Loucy (cell line): ENCODE measurements around the gene ASS1.

Source experiments
- H2AFZ ChIP-seq: fragments of 200-600 bp; sonication (generic); 2 replicates; pipeline ENCODE4 v1.6.0; 2016; ENCODE audit warnings: antibody characterized with exemption, mild to moderate bottlenecking, low read length, moderate library complexity
- H3F3A ChIP-seq: fragments of 200-600 bp; 2 replicates; pipeline ENCODE4 v1.6.0; 2016; ENCODE audit warnings: antibody characterized with exemption, low read depth, mild to moderate bottlenecking
- H3K27me3 ChIP-seq: fragments of 200-600 bp; sonication (generic); 2 replicates; pipeline ENCODE4 v1.6.1; 2014; ENCODE audit warnings: low read length, mild to moderate bottlenecking; ENCODE audit not compliant: insufficient read depth, poor library complexity, severe bottlenecking
- H3K36me3 ChIP-seq: fragments of 200-600 bp; sonication (generic); 2 replicates; pipeline ENCODE4 v1.6.1; 2016; ENCODE audit warnings: low read length; ENCODE audit not compliant: insufficient read depth
- H3K4me1 ChIP-seq: fragments of 200-600 bp; sonication (generic); 2 replicates; pipeline ENCODE4 v1.5.1; 2014; ENCODE audit warnings: low read length, mild to moderate bottlenecking; ENCODE audit not compliant: insufficient read depth, poor library complexity, severe bottlenecking
- H3K4me2 ChIP-seq: fragments of 200-600 bp; sonication (generic); 2 replicates; pipeline ENCODE4 v1.6.0; 2014; ENCODE audit warnings: antibody characterized with exemption, low read length, low read depth, mild to moderate bottlenecking; ENCODE audit not compliant: poor library complexity, severe bottlenecking
- H3K4me3 ChIP-seq: fragments of 200-600 bp; sonication (generic); 2 replicates; pipeline ENCODE4 v1.5.1; 2014; ENCODE audit warnings: low read length, mild to moderate bottlenecking, mixed read lengths; ENCODE audit not compliant: poor library complexity, severe bottlenecking
- H3K79me2 ChIP-seq: fragments of 200-600 bp; sonication (generic); 2 replicates; pipeline ENCODE4 v1.6.1; 2014; ENCODE audit warnings: low read length; ENCODE audit not compliant: insufficient read depth
- H3K9ac ChIP-seq: fragments of 200-600 bp; sonication (generic); 2 replicates; pipeline ENCODE4 v1.6.0; 2014; ENCODE audit warnings: mild to moderate bottlenecking, low read depth, low read length, moderate library complexity; ENCODE audit not compliant: poor library complexity, severe bottlenecking
- H3K9me2 ChIP-seq: fragments of 200-600 bp; sonication (generic); replicated peaks from 2 replicates; pipeline ENCODE4 v1.6.1; 2016; ENCODE audit warnings: low read depth, low read length, mixed read lengths
- H3K9me3 ChIP-seq: fragments of 200-600 bp; sonication (generic); 2 replicates; pipeline ENCODE4 v1.6.1; 2014; ENCODE audit warnings: mild to moderate bottlenecking, antibody characterized with exemption, low read length, low read depth; ENCODE audit not compliant: insufficient read depth
- H4K20me1 ChIP-seq: fragments of 200-600 bp; sonication (generic); 2 replicates; pipeline ENCODE4 v1.6.0; 2014; ENCODE audit warnings: antibody characterized with exemption, low read length, mild to moderate bottlenecking; ENCODE audit not compliant: insufficient read depth, poor library complexity, severe bottlenecking
- CTCF ChIP-seq: fragments of 200-600 bp; sonication (generic); conservative IDR thresholded peaks from 2 replicates; pipeline ENCODE4 v1.5.1; 2014; ENCODE audit warnings: mild to moderate bottlenecking, antibody characterized with exemption, low read length
- EZH2phosphoT487 ChIP-seq: fragments of 200-600 bp; IDR thresholded peaks from 2 replicates; pipeline ENCODE4 v1.6.1; 2018; ENCODE audit warnings: antibody characterized with exemption, mild to moderate bottlenecking, moderate library complexity, borderline replicate concordance

Gene ASS1

GRCh38 chr9:130478152-130478551 is 33.4 kb downstream of the ASS1 start:
- H3F3A ChIP-seq = no peaks in the 10 kb centered on the region
- H3K79me2 ChIP-seq = no peaks in the 10 kb centered on the region
- H3K9me2 ChIP-seq = no peaks in the 10 kb centered on the region
- H3K4me2 ChIP-seq = no peak overlapping the region
- H3K9ac ChIP-seq = no peak overlapping the region
- H3K27me3 ChIP-seq = no peaks in the 10 kb centered on the region
- H3K9me3 ChIP-seq = no peaks in the 10 kb centered on the region
- no peak overlapping the region for H2AFZ ChIP-seq
- no peak overlapping the region for H3K4me3 ChIP-seq
- no peaks in the 10 kb centered on the region for H3K36me3 ChIP-seq
- H3K4me1 ChIP-seq = no peaks in the 10 kb centered on the region
- no peak for TF ChIP-seq EZH2phosphoT487
- TF ChIP-seq CTCF = no peak
- H4K20me1 ChIP-seq = no peaks in the 10 kb centered on the region

DNA sequence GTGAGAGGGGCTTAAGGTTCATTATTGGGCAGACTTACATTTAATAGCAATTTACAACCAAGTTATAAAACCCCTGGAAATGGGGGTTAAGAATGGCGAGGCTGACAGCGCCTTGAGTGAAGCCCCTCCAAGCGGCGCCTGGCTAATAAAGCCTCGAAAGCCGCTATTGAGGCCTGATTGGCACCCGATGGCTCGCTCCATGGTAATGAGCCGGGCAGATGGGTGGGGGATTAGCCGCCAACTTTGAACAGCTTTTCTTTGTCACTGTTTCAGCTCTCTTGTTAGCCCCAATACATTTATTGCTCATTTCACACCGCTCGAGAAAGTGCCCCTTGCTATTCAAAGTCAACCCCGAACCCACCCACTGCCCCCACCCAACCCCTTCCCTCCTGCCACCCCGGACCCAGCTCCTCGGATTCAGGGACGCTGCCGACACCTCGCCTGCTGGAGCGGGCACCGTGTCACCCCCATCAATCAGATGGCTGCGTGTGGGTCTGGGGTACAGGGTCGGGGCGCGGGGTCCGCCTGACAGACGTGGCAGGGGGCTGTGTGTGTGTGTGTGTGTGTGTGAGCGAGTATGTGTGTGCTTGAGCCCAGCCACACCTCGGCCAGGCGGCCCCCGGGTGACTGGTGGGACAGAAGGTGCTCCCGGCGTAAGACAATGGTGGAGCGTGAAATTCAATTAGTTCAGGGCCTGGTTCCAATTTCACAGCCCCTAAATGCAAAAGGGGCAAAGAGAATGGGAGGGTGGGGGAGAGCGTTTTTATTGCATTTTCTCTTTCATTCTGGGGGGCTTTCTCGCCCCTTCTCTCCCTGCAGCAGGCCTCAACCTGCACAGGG is 34.2 kb downstream of the ASS1 start:
- Histone ChIP-seq H3K4me2 (no peak overlapping the region), H3K9me2 (no peaks in the 10 kb centered on the region), H3K4me3 (no peak overlapping the region), H3K9ac (no peak overlapping the region), H4K20me1 (no peaks in the 10 kb centered on the region), H3F3A (no peaks in the 10 kb centered on the region), H3K27me3 (no peaks in the 10 kb centered on the region), H2AFZ (no peak overlapping the region), H3K79me2 (no peaks in the 10 kb centered on the region), H3K36me3 (no peaks in the 10 kb centered on the region), H3K4me1 (no peaks in the 10 kb centered on the region), H3K9me3 (no peaks in the 10 kb centered on the region)
- TF ChIP-seq CTCF (no peak), EZH2phosphoT487 (no peak)

DNA sequence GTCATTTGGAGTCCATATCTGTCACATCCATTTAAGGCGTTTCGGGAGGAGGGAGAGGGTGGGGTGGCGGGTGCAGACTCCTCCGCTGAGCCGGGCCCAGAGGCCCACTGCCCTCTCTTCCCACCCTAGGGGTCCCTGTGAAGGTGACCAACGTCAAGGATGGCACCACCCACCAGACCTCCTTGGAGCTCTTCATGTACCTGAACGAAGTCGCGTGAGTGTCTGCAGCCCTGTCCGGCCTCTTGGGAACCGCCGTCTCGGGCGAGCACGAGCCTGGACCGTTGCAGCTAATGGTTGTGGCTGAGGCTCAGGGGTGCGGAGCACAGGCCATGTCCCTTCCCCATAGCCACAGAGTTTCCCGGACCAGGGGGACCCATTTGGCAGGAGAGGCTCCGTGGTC is 34.8 kb downstream of the ASS1 start:
- H3K9me3 ChIP-seq = no peaks in the 10 kb centered on the region
- H2AFZ ChIP-seq = no peak overlapping the region
- no peaks in the 10 kb centered on the region for H4K20me1 ChIP-seq
- H3K4me1 ChIP-seq = no peaks in the 10 kb centered on the region
- H3K36me3 ChIP-seq = no peaks in the 10 kb centered on the region
- H3K4me2 ChIP-seq = no peak overlapping the region
- H3K9ac ChIP-seq = no peak overlapping the region
- H3K4me3 ChIP-seq = no peak overlapping the region
- H3K9me2 ChIP-seq = no peaks in the 10 kb centered on the region
- TF ChIP-seq EZH2phosphoT487 (no peak), CTCF (no peak)
- H3K27me3 ChIP-seq = no peaks in the 10 kb centered on the region
- no peaks in the 10 kb centered on the region for H3F3A ChIP-seq
- no peaks in the 10 kb centered on the region for H3K79me2 ChIP-seq
